SK-N-MC (cell line): ENCODE measurements around the gene MGAT5B.

ENCODE experiments used
- DNase-seq: peaks from one replicate; pipeline ENCODE4 v3.0.0-alpha.2; 2011; ENCODE audit warnings: low read depth, low spot score
- H3K27ac ChIP-seq: fragments of 200-600 bp; sonication (generic); 2 replicates; pipeline ENCODE4 v1.5.1; 2016; ENCODE audit warnings: mixed run types
- H3K36me3 ChIP-seq: fragments of 200-600 bp; sonication (generic); 2 replicates; pipeline ENCODE4 v1.6.1; 2017; ENCODE audit warnings: antibody characterized with exemption, low read length, mixed read lengths; ENCODE audit not compliant: insufficient read depth
- H3K4me3 ChIP-seq: fragments of 200-600 bp; sonication (generic); 2 replicates; pipeline ENCODE4 v1.5.1; 2016
- H3K9ac ChIP-seq: fragments of 200-600 bp; sonication (generic); 2 replicates; pipeline ENCODE4 v1.8.0; 2017; ENCODE audit warnings: mixed run types, mixed read lengths; ENCODE audit not compliant: insufficient read length
- H3K9me3 ChIP-seq: fragments of 200-600 bp; sonication (generic); 2 replicates; pipeline ENCODE4 v1.6.1; 2017; ENCODE audit warnings: low read depth, mild to moderate bottlenecking, antibody characterized with exemption, low read length, moderate library complexity, mixed read lengths
- EZH2 ChIP-seq: fragments of 200-600 bp; sonication (generic); IDR thresholded peaks from one replicate; pipeline ENCODE4 v1.6.1; 2017; ENCODE audit warnings: antibody characterized with exemption
- FOXP2 ChIP-seq: optimal IDR thresholded peaks from 2 replicates; pipeline ENCODE3; 2011; ENCODE audit warnings: mild to moderate bottlenecking, moderate library complexity; ENCODE audit not compliant: insufficient read depth; ENCODE audit errors: extremely low read length, control extremely low read depth
- POLR2AphosphoS5 ChIP-seq: IDR thresholded peaks from 2 replicates; pipeline ENCODE4 v1.6.1; 2012; ENCODE audit warnings: mild to moderate bottlenecking, low read depth, low read length, borderline replicate concordance

Gene MGAT5B

GRCh38 chr17:76879691-76880090 lies 11.5 kb downstream of the MGAT5B start:
- Histone ChIP-seq H3K9me3 (no peaks in the 10 kb centered on the region), H3K9ac (no peak overlapping the region), H3K27ac (no peak overlapping the region), H3K36me3 (no peaks in the 10 kb centered on the region), H3K4me3 (no peak overlapping the region)
- no peak for DNase-seq
- no peak for TF ChIP-seq POLR2AphosphoS5
- TF ChIP-seq EZH2: no peak
- no peak for TF ChIP-seq FOXP2

GRCh38 chr17:76880268-76880667 lies 12.1 kb downstream of the MGAT5B start:
- no peak for DNase-seq
- no peak overlapping the region for H3K4me3 ChIP-seq
- no peak overlapping the region for H3K27ac ChIP-seq
- H3K9me3 ChIP-seq: no peaks in the 10 kb centered on the region
- no peak overlapping the region for H3K9ac ChIP-seq
- no peaks in the 10 kb centered on the region for H3K36me3 ChIP-seq
- no peak for TF ChIP-seq FOXP2
- no peak for TF ChIP-seq POLR2AphosphoS5
- TF ChIP-seq EZH2: no peak

GRCh38 chr17:76880971-76881370 lies 12.8 kb downstream of the MGAT5B start:
- Histone ChIP-seq H3K4me3 (no peak overlapping the region), H3K9me3 (no peaks in the 10 kb centered on the region), H3K36me3 (no peaks in the 10 kb centered on the region), H3K9ac (no peak overlapping the region), H3K27ac (no peak overlapping the region)
- no peak for DNase-seq
- TF ChIP-seq EZH2: no peak
- TF ChIP-seq POLR2AphosphoS5: no peak
- no peak for TF ChIP-seq FOXP2

GRCh38 chr17:76881408-76881807 lies 13.2 kb downstream of the MGAT5B start:
- DNase-seq: no peak
- TF ChIP-seq POLR2AphosphoS5 (no peak), EZH2 (no peak), FOXP2 (no peak)
- H3K36me3 ChIP-seq: no peaks in the 10 kb centered on the region
- no peaks in the 10 kb centered on the region for H3K9me3 ChIP-seq
- H3K27ac ChIP-seq: no peak overlapping the region
- H3K9ac ChIP-seq: no peak overlapping the region
- no peak overlapping the region for H3K4me3 ChIP-seq

- H3K9ac ChIP-seq: no peak overlapping the region
- H3K36me3 ChIP-seq: no peaks in the 10 kb centered on the region
- TF ChIP-seq FOXP2 (no peak), POLR2AphosphoS5 (no peak), EZH2 (no peak)
Measured at GRCh38 chr17:76881966-76882365, 13.8 kb downstream of the MGAT5B start.

GRCh38 chr17:76883744-76884525 lies 15.7 kb downstream of the MGAT5B start:
- Histone ChIP-seq H3K9ac (no peak overlapping the region), H3K27ac (no peak overlapping the region), H3K4me3 (no peak overlapping the region), H3K36me3 (no peaks in the 10 kb centered on the region), H3K9me3 (no peaks in the 10 kb centered on the region)
- TF ChIP-seq POLR2AphosphoS5: no peak
- TF ChIP-seq EZH2: no peak
- no peak for TF ChIP-seq FOXP2
- no peak for DNase-seq

More at GRCh38 chr17:76881966-76882365, 13.8 kb downstream of the MGAT5B start:
- H3K4me3 ChIP-seq: no peak overlapping the region
- DNase-seq: no peak
- H3K9me3 ChIP-seq: no peaks in the 10 kb centered on the region
- no peak overlapping the region for H3K27ac ChIP-seq

GRCh38 chr17:76884995-76885893 lies 17.0 kb downstream of the MGAT5B start:
- H3K27ac ChIP-seq: no peak overlapping the region
- H3K36me3 ChIP-seq: no peaks in the 10 kb centered on the region
- no peak overlapping the region for H3K4me3 ChIP-seq
- no peak overlapping the region for H3K9ac ChIP-seq
- H3K9me3 ChIP-seq: no peaks in the 10 kb centered on the region
- TF ChIP-seq EZH2 (no peak), POLR2AphosphoS5 (no peak), FOXP2 (no peak)
- no peak for DNase-seq

GRCh38 chr17:76885894-76886290 lies 17.7 kb downstream of the MGAT5B start:
- Histone ChIP-seq H3K27ac (no peak overlapping the region), H3K9me3 (no peaks in the 10 kb centered on the region), H3K9ac (no peak overlapping the region), H3K36me3 (no peaks in the 10 kb centered on the region), H3K4me3 (no peak overlapping the region)
- DNase-seq: no peak
- no peak for TF ChIP-seq FOXP2
- TF ChIP-seq EZH2: no peak
- no peak for TF ChIP-seq POLR2AphosphoS5
